Stimulated activated effector memory CD8-positive, alpha-beta T cell treated with anti-CD3 and anti-CD28 coated beads, Interleukin-12 subunit alpha, Interleukin-12 subunit beta, amount 100 ng/mL, for 72 hours (primary cell): ENCODE results near the gene FOSB.
A peak's percentile ranks its signal among the peaks of the same experiment; 100 is the strongest.
"Not testable (repeated sequence)": the region's sequence is repeated elsewhere in the genome, so short reads cannot be mapped to it uniquely, and the experiment has no call there.

Experiments used
- ATAC-seq: fragments of 150-1000 bp; cut with Tn5 transposase; 2 replicates; pipeline ENCODE4 v1.10.0; 2021
- DNase-seq, 2 donors: peaks; one replicate each; pipeline ENCODE4 v3.0.0; 2021 to 2022; ENCODE audit warnings: low spot score in 2 of 2
- H3K27ac Mint-ChIP-seq: one replicate; pipeline ENCODE4 v1.8.0; 2022; ENCODE audit warnings: mild to moderate bottlenecking, mixed read lengths
- H3K36me3 Mint-ChIP-seq: one replicate; pipeline ENCODE4 v1.8.0; 2022; ENCODE audit warnings: mild to moderate bottlenecking, mixed read lengths
- H3K4me1 Mint-ChIP-seq: one replicate; pipeline ENCODE4 v1.8.0; 2022; ENCODE audit warnings: mixed read lengths
- H3K4me3 Mint-ChIP-seq: one replicate; pipeline ENCODE4 v1.8.0; 2022; ENCODE audit warnings: mild to moderate bottlenecking, mixed read lengths
- H3K9me3 Mint-ChIP-seq: one replicate; pipeline ENCODE4 v1.8.0; 2022; ENCODE audit warnings: mixed read lengths

FOSB gene

GRCh38 chr19:45508861-45509691 is 41.3 kb downstream of the FOSB start:
- DNase-seq (peak in 1 of 2 donors; percentile 78), ATAC-seq (peak; percentile 1)
- H3K27ac Mint-ChIP-seq, result peak overlapping the region; percentile 94
- no peaks in the 10 kb centered on the region for H3K9me3 Mint-ChIP-seq
- peak overlapping the region; percentile 98 for H3K4me3 Mint-ChIP-seq
- H3K36me3 Mint-ChIP-seq, result peaks cover 62% of the 10 kb centered on the region
- H3K4me1 Mint-ChIP-seq, result peaks cover 42% of the 10 kb centered on the region

DNA sequence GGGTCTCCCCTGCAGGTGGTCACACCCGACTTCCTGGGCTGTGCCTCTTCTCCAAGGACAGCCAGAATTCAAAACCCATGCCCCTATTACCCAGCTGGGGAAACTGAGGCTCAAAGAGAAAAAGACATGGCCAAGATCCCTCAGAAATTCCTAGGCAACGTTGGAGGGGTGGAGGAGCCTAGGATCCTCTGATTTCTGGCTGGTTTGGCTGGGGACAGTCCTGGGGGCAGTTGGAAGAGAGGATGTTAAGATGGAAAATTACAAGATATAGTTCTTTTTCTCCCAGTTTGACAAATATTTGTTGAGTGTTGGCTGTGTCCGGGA is 41.9 kb downstream of the FOSB start:
- peaks cover 46% of the 10 kb centered on the region for H3K4me1 Mint-ChIP-seq
- peaks cover 66% of the 10 kb centered on the region for H3K36me3 Mint-ChIP-seq
- ATAC-seq, result no peak
- peak overlapping the region; percentile 94 for H3K27ac Mint-ChIP-seq
- peak overlapping the region; percentile 98 for H3K4me3 Mint-ChIP-seq
- H3K9me3 Mint-ChIP-seq, result no peaks in the 10 kb centered on the region
- DNase-seq, result no peak

- peak overlapping the region; percentile 94 for H3K27ac Mint-ChIP-seq
- H3K4me3 Mint-ChIP-seq, result peak overlapping the region; percentile 98
- ATAC-seq, DNase-seq, H3K9me3 Mint-ChIP-seq: not testable (repeated sequence)
- H3K36me3 Mint-ChIP-seq, result peaks cover 73% of the 10 kb centered on the region
- H3K4me1 Mint-ChIP-seq, result peaks cover 52% of the 10 kb centered on the region
Observed at GRCh38 chr19:45510352-45510751, 42.6 kb downstream of the FOSB start.

DNA sequence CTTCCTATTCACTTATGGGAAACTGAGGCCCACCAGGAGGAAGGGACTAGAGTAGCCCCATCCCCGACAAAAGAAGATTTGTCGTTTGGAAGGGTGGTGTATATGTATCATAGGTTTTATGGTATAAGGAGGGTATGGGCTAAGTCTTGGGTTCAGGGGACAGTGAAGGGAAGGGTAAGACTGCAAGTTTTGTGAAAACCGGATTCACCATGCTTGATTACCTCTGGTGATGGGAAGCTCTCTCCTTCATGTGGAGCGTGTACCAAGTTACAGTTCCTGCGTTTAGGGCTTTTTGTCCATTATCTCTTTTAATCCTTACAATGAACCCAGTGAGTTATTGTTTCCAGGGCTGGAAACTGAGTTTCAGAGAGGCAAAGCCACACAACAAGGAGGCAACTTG is 43.3 kb downstream of the FOSB start:
- H3K36me3 Mint-ChIP-seq, result peaks cover 81% of the 10 kb centered on the region
- no peak for ATAC-seq
- H3K4me3 Mint-ChIP-seq, result peak overlapping the region; percentile 98
- H3K27ac Mint-ChIP-seq, result peak overlapping the region; percentile 94
- DNase-seq, result no peak
- peaks cover 55% of the 10 kb centered on the region for H3K4me1 Mint-ChIP-seq
- H3K9me3 Mint-ChIP-seq, result no peaks in the 10 kb centered on the region

DNA sequence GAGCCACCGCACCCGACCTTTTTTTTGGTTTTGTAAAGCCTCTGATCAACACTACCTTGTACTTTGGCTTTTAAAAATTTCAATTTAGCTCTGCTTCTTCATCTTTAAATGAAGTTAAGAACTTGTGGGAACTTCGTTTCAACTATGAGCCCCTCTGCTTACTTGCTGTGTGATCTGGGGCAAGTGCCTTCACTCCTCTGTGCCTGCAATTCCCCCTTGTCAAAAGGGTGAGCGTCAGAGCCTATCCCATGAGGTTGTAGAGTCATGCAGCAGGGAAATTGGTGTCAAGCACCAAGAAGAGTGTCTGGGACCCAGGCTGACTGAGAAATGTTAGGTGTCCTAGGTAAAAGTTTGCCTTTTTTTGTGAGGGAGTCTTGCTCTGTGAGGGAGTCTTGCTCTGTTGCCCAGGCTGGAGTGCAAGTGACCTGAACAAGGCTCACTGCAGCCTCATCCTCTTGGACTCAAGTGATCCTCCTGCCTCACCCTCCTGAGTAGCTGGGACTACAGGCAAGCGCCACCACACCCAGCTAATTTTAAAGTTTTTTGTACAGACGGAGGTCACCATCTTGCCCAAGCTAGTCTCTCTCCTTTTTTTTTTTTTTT is 45.2 kb downstream of the FOSB start:
- no peak for DNase-seq
- Mint-ChIP-seq H3K27ac (peak overlapping the region; percentile 94), H3K9me3 (no peaks in the 10 kb centered on the region), H3K4me1 (peaks cover 69% of the 10 kb centered on the region), H3K36me3 (peaks cover 92% of the 10 kb centered on the region), H3K4me3 (peak overlapping the region; percentile 65)
- no peak for ATAC-seq

- peak overlapping the region; percentile 65 for H3K4me3 Mint-ChIP-seq
- peak overlapping the region; percentile 94 for H3K27ac Mint-ChIP-seq
- H3K36me3 Mint-ChIP-seq, result peaks cover 98% of the 10 kb centered on the region
- ATAC-seq (peak; percentile 58), DNase-seq (peak in 1 of 2 donors; percentile 55)
- H3K9me3 Mint-ChIP-seq, result no peaks in the 10 kb centered on the region
- peaks cover 67% of the 10 kb centered on the region for H3K4me1 Mint-ChIP-seq
Observed at GRCh38 chr19:45514376-45515051, 46.7 kb downstream of the FOSB start.

GRCh38 chr19:45515081-45515624 is 47.4 kb downstream of the FOSB start:
- peaks cover 98% of the 10 kb centered on the region for H3K36me3 Mint-ChIP-seq
- ATAC-seq (peak; percentile 65), DNase-seq (peak in 1 of 2 donors; percentile 74)
- no peaks in the 10 kb centered on the region for H3K9me3 Mint-ChIP-seq
- peaks cover 61% of the 10 kb centered on the region for H3K4me1 Mint-ChIP-seq
- H3K27ac Mint-ChIP-seq, result peak overlapping the region; percentile 94
- H3K4me3 Mint-ChIP-seq, result peak overlapping the region; percentile 65

- peaks cover 98% of the 10 kb centered on the region for H3K36me3 Mint-ChIP-seq
Observed at GRCh38 chr19:45515807-45516401, 48.1 kb downstream of the FOSB start.

DNA sequence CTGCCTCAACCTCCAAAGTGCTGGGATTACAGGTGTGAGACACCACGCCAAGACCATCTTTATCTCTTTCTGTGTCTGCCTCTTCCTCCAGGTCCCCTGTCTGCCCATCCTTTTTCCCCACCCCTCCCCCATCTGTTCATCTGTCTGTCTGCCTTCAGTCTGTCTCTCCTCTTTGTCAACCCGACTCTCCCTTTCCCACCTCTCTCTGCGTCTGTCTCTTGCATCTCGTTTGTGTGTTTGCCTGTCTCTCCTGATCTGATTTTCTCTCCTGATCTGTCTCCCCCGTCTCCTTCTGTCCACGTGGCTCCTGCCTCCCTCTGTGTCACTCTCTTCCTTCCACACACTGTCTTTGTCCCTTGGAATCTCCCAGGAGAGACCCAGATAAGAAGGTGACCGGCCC is 49.4 kb downstream of the FOSB start:
- ATAC-seq, result no peak
- Mint-ChIP-seq H3K27ac (peak overlapping the region; percentile 94), H3K4me1 (peaks cover 50% of the 10 kb centered on the region), H3K9me3 (no peaks in the 10 kb centered on the region), H3K36me3 (peaks cover 98% of the 10 kb centered on the region), H3K4me3 (no peak overlapping the region)
- no peak for DNase-seq

More at GRCh38 chr19:45515807-45516401, 48.1 kb downstream of the FOSB start:
- ATAC-seq, result peak; percentile 27
- Mint-ChIP-seq H3K4me3 (peak overlapping the region; percentile 65), H3K27ac (peak overlapping the region; percentile 94), H3K4me1 (peaks cover 55% of the 10 kb centered on the region), H3K9me3 (no peaks in the 10 kb centered on the region)
- no peak for DNase-seq

- ATAC-seq (no peak), DNase-seq (no peak)
- no peak overlapping the region for H3K4me3 Mint-ChIP-seq
- peaks cover 45% of the 10 kb centered on the region for H3K4me1 Mint-ChIP-seq
- peak overlapping the region; percentile 94 for H3K27ac Mint-ChIP-seq
- no peaks in the 10 kb centered on the region for H3K9me3 Mint-ChIP-seq
- peaks cover 98% of the 10 kb centered on the region for H3K36me3 Mint-ChIP-seq
Observed at GRCh38 chr19:45517641-45518468, 50.1 kb downstream of the FOSB start.

GRCh38 chr19:45518469-45518826 is 50.7 kb downstream of the FOSB start:
- Mint-ChIP-seq H3K4me3 (no peak overlapping the region), H3K27ac (no peak overlapping the region), H3K9me3 (no peaks in the 10 kb centered on the region), H3K36me3 (peaks cover 98% of the 10 kb centered on the region), H3K4me1 (peaks cover 42% of the 10 kb centered on the region)
- DNase-seq (no peak), ATAC-seq (no peak)

GRCh38 chr19:45522010-45522941 is 54.5 kb downstream of the FOSB start:
- no peaks in the 10 kb centered on the region for H3K9me3 Mint-ChIP-seq
- H3K27ac Mint-ChIP-seq, result no peak overlapping the region
- ATAC-seq (no peak), DNase-seq (no peak)
- peaks cover 13% of the 10 kb centered on the region for H3K4me1 Mint-ChIP-seq
- peaks cover 100% of the 10 kb centered on the region for H3K36me3 Mint-ChIP-seq
- H3K4me3 Mint-ChIP-seq, result no peak overlapping the region

DNA sequence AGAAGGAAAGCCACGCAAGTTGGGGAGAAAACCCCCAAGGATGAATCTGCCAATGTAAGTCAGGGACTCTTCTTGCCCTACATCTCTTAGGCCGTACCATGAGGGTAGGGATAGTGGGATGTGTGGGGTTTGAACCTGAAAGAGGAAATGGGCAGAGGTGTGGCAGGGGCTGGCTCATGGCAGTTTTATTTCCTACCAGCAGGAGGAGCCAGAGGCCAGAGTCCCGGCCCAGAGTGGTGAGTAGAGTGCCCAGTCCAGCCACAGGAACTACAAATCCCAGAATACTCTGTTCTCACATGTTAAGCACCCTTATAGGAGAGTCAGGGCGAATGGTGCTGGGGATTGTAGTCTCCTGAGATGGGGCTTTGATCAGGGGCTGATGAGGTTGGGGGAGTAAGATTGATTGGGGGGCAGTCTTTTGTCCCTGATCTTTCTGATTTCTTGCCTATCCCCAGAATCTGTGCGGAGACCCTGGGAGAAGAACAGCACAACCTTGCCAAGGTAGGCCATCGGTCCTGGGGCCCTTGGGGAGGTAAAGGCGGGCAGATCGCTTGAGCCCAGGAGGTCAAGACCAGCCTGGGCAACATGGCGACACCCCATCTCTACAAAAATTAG is 56.0 kb downstream of the FOSB start:
- peaks cover 100% of the 10 kb centered on the region for H3K36me3 Mint-ChIP-seq
- H3K4me1 Mint-ChIP-seq, result peaks cover 23% of the 10 kb centered on the region
- ATAC-seq (peak; percentile 98), DNase-seq (peak; percentile 65 to 86)
- no peaks in the 10 kb centered on the region for H3K9me3 Mint-ChIP-seq
- no peak overlapping the region for H3K4me3 Mint-ChIP-seq
- peak overlapping the region; percentile 83 for H3K27ac Mint-ChIP-seq
